ENCODE results near the gene AGK. TPM values are rescaled to one million over a fixed set of nuclear protein-coding genes. Genes with fewer than 3 reads are reported as not detected.

The AGK gene
- total RNA-seq (10 to 100 TPM; 27.1 to 45.1 (median 39.7) TPM), polyA plus RNA-seq (10 to 100 TPM; 17.7 to 22.0 TPM)
- long read RNA-seq, donor 1, partial matches to known transcripts: 14 of 20 reads
- long read RNA-seq, donor 1, other reads (novel, unspliced or antisense): 3 of 20 reads
- long read RNA-seq, donor 2, transcript AGK-201 (16 exons, 3,849 nt): major isoform, 10 of 50 reads
- long read RNA-seq, donor 2, partial matches to known transcripts: 32 of 50 reads
- long read RNA-seq, donor 2, other reads (novel, unspliced or antisense): 5 of 50 reads
- long read RNA-seq, donor 3, transcript AGK-201 (16 exons, 3,849 nt): major isoform, 18 of 50 reads
- long read RNA-seq, donor 3, partial matches to known transcripts: 24 of 50 reads
- long read RNA-seq, donor 3, other reads (novel, unspliced or antisense): 8 of 50 reads

- H3K9me3 ChIP-seq: no peaks in the 10 kb centered on the region
- peak within 1 kb of the TSS; percentile 85 to 100 (median 97) for H3K4me3 ChIP-seq
- H3K36me3 ChIP-seq: peaks cover 0 to 14% (median 0%) of the 10 kb centered on the region in 9 donors
- TF ChIP-seq, protein P1, sequence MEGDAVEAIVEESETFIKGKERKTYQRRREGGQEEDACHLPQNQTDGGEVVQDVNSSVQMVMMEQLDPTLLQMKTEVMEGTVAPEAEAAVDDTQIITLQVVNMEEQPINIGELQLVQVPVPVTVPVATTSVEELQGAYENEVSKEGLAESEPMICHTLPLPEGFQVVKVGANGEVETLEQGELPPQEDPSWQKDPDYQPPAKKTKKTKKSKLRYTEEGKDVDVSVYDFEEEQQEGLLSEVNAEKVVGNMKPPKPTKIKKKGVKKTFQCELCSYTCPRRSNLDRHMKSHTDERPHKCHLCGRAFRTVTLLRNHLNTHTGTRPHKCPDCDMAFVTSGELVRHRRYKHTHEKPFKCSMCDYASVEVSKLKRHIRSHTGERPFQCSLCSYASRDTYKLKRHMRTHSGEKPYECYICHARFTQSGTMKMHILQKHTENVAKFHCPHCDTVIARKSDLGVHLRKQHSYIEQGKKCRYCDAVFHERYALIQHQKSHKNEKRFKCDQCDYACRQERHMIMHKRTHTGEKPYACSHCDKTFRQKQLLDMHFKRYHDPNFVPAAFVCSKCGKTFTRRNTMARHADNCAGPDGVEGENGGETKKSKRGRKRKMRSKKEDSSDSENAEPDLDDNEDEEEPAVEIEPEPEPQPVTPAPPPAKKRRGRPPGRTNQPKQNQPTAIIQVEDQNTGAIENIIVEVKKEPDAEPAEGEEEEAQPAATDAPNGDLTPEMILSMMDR (IDR thresholded peaks at IDR 0.05): peak in 1 of 9 donors; percentile 6
- 1% methylated on average over 61 to 66 of the region's 66 CpGs for WGBS, 2 donors
- no peaks in the 10 kb centered on the region for H3K27me3 ChIP-seq
- intact Hi-C loops (cut with DNase I): loop anchor here in 4 of 10 donors (2.0 to 10.0 kb wide), 2 partner anchors 94 to 188 kb away; partner anchors contain the start of gene SSBP1 (in 1 of the 4)
- ATAC-seq: peak; percentile 84 to 97 (median 93)
- peak; percentile 78 to 79 for DNase-seq
- H3K4me1 ChIP-seq: peaks cover 4 to 26% (median 17%) of the 10 kb centered on the region in 9 donors
- peak within 1 kb of the TSS; percentile 20 to 90 (median 86) for H3K27ac ChIP-seq
Observed at GRCh38 chr7:141551094-141551781, at the start of gene AGK. AGK (plus strand) TSS chr7:141551410; CDS start chr7:141555467, 4,057 bp downstream.

DNA sequence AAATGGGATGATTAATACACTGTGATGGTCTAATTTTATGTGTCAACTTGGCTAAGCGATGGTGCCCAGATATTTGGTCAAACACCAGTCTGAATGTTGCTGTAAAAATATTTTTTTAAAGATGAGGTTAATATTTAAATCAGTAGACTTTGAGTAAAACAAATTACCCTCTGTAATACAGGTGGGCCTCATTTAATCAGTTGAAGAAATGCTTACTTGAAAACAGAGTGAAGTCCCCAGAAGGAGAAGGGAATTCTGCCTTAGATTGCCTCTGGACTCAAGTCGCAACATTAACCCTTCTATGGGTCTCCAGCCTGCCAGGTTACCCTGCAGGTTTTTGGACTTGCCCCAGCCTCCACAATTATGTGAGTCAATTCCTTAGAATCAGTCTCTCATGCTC, 49.8 kb upstream of the AGK start:
- TF ChIP-seq, protein P1 (IDR thresholded peaks at IDR 0.05): no peak
- ATAC-seq (no peak), DNase-seq (no peak)
- H3K4me1 ChIP-seq: peaks cover 0 to 4% (median 0%) of the 10 kb centered on the region in 9 donors
- no peaks in the 10 kb centered on the region for H3K36me3 ChIP-seq
- H3K4me3 ChIP-seq: no peak overlapping the region
- no peaks in the 10 kb centered on the region for H3K9me3 ChIP-seq
- no peak overlapping the region for H3K27ac ChIP-seq
- no peaks in the 10 kb centered on the region for H3K27me3 ChIP-seq
- intact Hi-C loops (cut with DNase I): no loop called here
- WGBS, 2 donors: 88 to 92% methylated on average over 2 of the region's 2 CpGs

DNA sequence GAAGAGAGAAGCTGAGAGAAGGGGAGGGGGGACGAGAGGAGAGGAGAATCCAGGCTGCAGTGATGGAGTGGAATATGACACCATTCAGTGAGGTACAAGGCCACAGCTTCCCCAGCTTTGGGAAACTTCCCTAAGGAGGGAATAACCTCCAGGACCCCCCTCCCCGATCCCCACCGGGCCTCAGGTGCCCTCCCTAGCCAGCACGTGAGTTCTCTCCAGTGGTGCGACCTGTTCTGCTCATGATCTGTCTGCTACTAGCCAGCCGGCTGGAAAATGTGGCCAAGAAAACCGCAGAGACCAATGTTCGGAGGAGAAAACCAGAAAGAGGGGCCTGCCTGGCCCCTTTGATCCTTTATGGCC, 39.9 kb upstream of the AGK start:
- peak overlapping the region in 8 of 10 donors; percentile 27 to 46 (median 40) for H3K4me3 ChIP-seq
- TF ChIP-seq, protein P1 (IDR thresholded peaks at IDR 0.05): no peak
- H3K27me3 ChIP-seq: peaks cover 0 to 33% (median 19%) of the 10 kb centered on the region in 7 donors
- no peak for DNase-seq
- H3K4me1 ChIP-seq: peaks cover 0 to 12% (median 10%) of the 10 kb centered on the region in 9 donors
- intact Hi-C loops (cut with DNase I): no loop called here
- ATAC-seq: peak in 3 of 8 donors; percentile 10 to 44 (median 34)
- WGBS, 2 donors: 4% methylated on average over 8 of the region's 8 CpGs
- H3K36me3 ChIP-seq: no peaks in the 10 kb centered on the region
- H3K9me3 ChIP-seq: peaks cover 0 to 5% (median 0%) of the 10 kb centered on the region in 11 donors
- no peak overlapping the region for H3K27ac ChIP-seq

- peaks cover 0 to 33% (median 19%) of the 10 kb centered on the region in 7 donors for H3K27me3 ChIP-seq
- H3K4me1 ChIP-seq: peaks cover 0 to 12% (median 10%) of the 10 kb centered on the region in 9 donors
- peak overlapping the region in 8 of 10 donors; percentile 27 to 46 (median 40) for H3K4me3 ChIP-seq
- no peak overlapping the region for H3K27ac ChIP-seq
- H3K9me3 ChIP-seq: peaks cover 0 to 5% (median 0%) of the 10 kb centered on the region in 11 donors
- TF ChIP-seq, protein P1 (IDR thresholded peaks at IDR 0.05): no peak
- intact Hi-C loops (cut with DNase I): no loop called here
- H3K36me3 ChIP-seq: no peaks in the 10 kb centered on the region
- ATAC-seq (peak in 7 of 8 donors; percentile 51 to 70 (median 64)), DNase-seq (peak in 1 of 2 donors; percentile 4)
- WGBS, 2 donors: 2 to 4% methylated on average over 36 of the region's 36 CpGs
Observed at GRCh38 chr7:141511676-141512396, 39.4 kb upstream of the AGK start.

All from heart right ventricle (tissue), 16 donors.